Gastroesophageal sphincter (tissue), 4 donors: Measurements from ENCODE around the gene FBXW5. TPM values are rescaled to one million over a fixed set of nuclear protein-coding genes. Genes with fewer than 3 reads are reported as not detected.

Experiments
- ATAC-seq: fragments of 150-250 bp; one replicate; pipeline ENCODE4 v1.9.1; 2016; ENCODE audit warnings: mild to moderate bottlenecking, moderate library complexity
- H3K27ac ChIP-seq, 4 donors: fragments of 200-600 bp; sonication (generic) in 3 of 4; 1 replicate in 3 of 4; 2 replicates in 1 of 4; pipeline ENCODE4 v1.5.1; 2016 to 2019
- H3K27me3 ChIP-seq: fragments of 200-600 bp; sonication (generic); one replicate; pipeline ENCODE4 v1.5.1; 2019
- H3K36me3 ChIP-seq, 2 donors: fragments of 200-600 bp; sonication (generic); one replicate each; pipeline ENCODE4 v1.5.1; 2019; ENCODE audit warnings: control low read depth in 1 of 2
- H3K4me1 ChIP-seq, 3 donors: fragments of 200-600 bp; sonication (generic); 1 replicate in 2 of 3; 2 replicates in 1 of 3; pipeline ENCODE4 v1.5.1; 2016 to 2019; ENCODE audit warnings: control low read depth in 2 of 3
- H3K4me3 ChIP-seq, 2 donors: fragments of 200-600 bp; sonication (generic); one replicate each; pipeline ENCODE4 v1.5.1; 2019; ENCODE audit warnings: mild to moderate bottlenecking in 1 of 2, moderate library complexity in 1 of 2
- H3K9me3 ChIP-seq, 3 donors: fragments of 200-600 bp; sonication (generic); one replicate each; pipeline ENCODE4 v1.5.1; 2017 to 2019; ENCODE audit warnings: control low read depth in 2 of 3
- EP300 ChIP-seq: sonication (generic); formaldehyde crosslinking; IDR thresholded peaks from one replicate; pipeline ENCODE4 v1.6.1; 2017; ENCODE audit warnings: antibody characterized with exemption, mild to moderate bottlenecking
- POLR2A ChIP-seq, 2 donors: fragments of 450-650 bp; IDR thresholded peaks; one replicate each; pipeline ENCODE4 v1.6.1; 2017; ENCODE audit warnings: antibody characterized with exemption in 2 of 2, mild to moderate bottlenecking in 2 of 2, moderate library complexity in 1 of 2
- POLR2AphosphoS5 ChIP-seq: sonication (generic); formaldehyde crosslinking; IDR thresholded peaks from one replicate; pipeline ENCODE4 v1.6.1; 2017; ENCODE audit warnings: antibody characterized with exemption
- WGBS, 2 donors: methylation state at CpG; one replicate each; pipeline ENCODE4 v1.1.5; 2018; ENCODE audit warnings: low coverage in 1 of 2; 5-methylcytosine and 5-hydroxymethylcytosine counted together
- total RNA-seq, 4 donors: library from RNA; depleted of rRNA; stranded (reverse); fragments of >200 nt; gene quantifications; one replicate each; pipeline ENCODE4 v1.1.0, GENCODE V29; 2016
- TF ChIP-seq, protein P1 (sequence below), 4 experiments: fragments of 200-600 bp in 2 of 4; fragments of 450-650 bp in 2 of 4; sonication (generic) in 1 of 4; IDR thresholded peaks; one replicate each; pipeline ENCODE4 v1.5.1; 2017 to 2019; ENCODE audit warnings: antibody characterized with exemption in 4 of 4, mild to moderate bottlenecking in 2 of 4, moderate library complexity in 2 of 4

The FBXW5 gene
- total RNA-seq, 4 donors from 2014 or later: 171 to 310 (median 236) TPM

DNA sequence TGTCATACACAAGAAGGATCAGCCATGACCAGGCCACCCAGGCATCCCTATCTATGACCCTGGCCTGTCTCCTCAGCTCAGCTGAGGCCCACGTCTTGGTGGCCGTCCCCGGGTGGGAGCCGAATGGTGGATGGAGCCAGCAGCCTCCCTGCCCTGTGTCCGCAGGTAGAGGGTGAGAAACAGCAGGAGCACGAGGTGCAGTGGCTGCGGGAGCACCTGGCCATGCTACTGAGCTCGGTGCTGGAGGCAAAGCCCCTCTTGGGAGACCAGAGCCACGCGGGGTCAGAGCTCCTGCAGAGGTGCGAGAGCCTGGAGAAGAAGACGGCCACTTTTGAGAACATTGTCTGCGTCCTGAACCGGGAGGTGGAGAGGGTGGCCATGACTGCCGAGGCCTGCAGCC is 24.5 kb downstream of the FBXW5 start:
- WGBS, 2 donors: 76% methylated on average over 3 of the region's 15 CpGs; no CpG with 5 or more reads in 1 of the 2 donors
- no peaks in the 10 kb centered on the region for H3K9me3 ChIP-seq
- H3K4me1 ChIP-seq: peaks cover 0 to 5% (median 0%) of the 10 kb centered on the region in 3 donors
- no peak for TF ChIP-seq EP300
- TF ChIP-seq, protein P1, sequence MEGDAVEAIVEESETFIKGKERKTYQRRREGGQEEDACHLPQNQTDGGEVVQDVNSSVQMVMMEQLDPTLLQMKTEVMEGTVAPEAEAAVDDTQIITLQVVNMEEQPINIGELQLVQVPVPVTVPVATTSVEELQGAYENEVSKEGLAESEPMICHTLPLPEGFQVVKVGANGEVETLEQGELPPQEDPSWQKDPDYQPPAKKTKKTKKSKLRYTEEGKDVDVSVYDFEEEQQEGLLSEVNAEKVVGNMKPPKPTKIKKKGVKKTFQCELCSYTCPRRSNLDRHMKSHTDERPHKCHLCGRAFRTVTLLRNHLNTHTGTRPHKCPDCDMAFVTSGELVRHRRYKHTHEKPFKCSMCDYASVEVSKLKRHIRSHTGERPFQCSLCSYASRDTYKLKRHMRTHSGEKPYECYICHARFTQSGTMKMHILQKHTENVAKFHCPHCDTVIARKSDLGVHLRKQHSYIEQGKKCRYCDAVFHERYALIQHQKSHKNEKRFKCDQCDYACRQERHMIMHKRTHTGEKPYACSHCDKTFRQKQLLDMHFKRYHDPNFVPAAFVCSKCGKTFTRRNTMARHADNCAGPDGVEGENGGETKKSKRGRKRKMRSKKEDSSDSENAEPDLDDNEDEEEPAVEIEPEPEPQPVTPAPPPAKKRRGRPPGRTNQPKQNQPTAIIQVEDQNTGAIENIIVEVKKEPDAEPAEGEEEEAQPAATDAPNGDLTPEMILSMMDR (IDR thresholded peaks at IDR 0.05): no peak
- no peak overlapping the region for H3K27ac ChIP-seq
- no peak for ATAC-seq
- H3K4me3 ChIP-seq: no peak overlapping the region
- H3K36me3 ChIP-seq: peaks cover 0 to 76% of the 10 kb centered on the region in 2 donors
- H3K27me3 ChIP-seq: no peaks in the 10 kb centered on the region

DNA sequence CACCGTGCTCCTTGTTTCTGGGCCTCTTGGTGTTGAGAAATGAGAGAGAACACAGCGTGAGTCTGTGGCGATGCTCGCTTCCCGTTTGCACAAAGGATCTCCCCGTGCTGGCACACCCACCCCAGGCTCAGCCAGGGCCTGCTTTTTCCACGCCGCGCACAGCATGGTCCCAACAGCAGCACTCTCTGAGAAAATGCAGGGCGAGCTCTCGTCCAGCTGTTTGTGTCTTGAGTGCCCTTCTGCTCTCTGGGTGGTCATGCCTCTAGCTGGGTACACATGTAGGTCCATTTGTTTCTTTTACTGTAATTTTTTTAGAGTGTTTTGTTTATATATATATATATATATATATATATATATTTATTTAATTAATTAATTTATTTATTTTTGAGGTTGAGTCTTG is 26.6 kb downstream of the FBXW5 start:
- Histone ChIP-seq H3K36me3 (peaks cover 0 to 82% of the 10 kb centered on the region in 2 donors), H3K9me3 (no peaks in the 10 kb centered on the region), H3K4me3 (no peak overlapping the region), H3K27me3 (no peaks in the 10 kb centered on the region), H3K4me1 (peaks cover 0 to 5% (median 0%) of the 10 kb centered on the region in 3 donors), H3K27ac (no peak overlapping the region)
- WGBS, 2 donors: 86 to 89% methylated on average over 4 of the region's 11 CpGs
- no peak for ATAC-seq
- TF ChIP-seq POLR2AphosphoS5: no peak
- no peak for TF ChIP-seq EP300
- TF ChIP-seq, protein P1 (IDR thresholded peaks at IDR 0.05): no peak
- TF ChIP-seq POLR2A (IDR thresholded peaks at IDR 0.05): no peak

DNA sequence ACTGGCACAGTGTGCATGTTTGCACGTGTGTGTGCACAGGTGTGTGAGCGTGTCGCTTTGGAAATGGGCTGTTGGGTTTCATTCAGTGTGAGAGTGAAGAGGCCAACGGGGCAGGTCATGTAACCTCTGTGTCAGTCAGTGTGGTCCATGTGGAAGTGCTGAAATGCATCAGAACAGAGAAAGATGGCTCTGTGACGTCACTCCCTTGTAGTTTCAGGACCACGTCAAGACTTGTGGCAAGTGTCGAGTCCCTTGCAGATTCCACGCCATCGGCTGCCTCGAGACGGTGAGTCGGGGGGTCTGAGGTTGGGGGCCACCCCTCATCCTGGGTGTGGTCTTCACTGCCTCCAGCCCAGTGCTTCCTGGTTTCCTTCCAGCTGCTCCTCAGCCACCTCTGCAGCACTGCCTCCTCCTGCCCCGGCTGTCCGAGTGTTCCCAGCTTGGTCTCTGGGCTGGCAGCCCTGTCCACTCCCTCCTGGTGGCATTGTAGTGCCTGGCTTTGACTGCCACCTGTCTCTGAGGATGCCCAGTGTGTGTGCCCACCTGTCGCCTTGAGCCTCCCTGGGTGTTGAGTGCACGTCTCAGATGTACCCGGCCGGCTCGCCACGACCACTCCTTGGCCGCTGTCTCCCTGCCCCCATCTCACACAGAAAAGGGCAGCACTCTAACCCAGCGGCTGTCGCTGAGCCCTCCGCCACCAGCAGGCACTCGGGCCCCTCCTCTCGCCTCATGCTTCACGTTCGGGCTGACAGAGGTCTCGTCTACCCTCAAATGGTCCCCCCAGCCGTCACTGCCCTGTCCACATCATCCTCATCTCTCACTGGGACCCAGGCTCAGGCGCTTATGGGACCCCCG is 28.0 kb downstream of the FBXW5 start:
- Histone ChIP-seq H3K4me1 (peaks cover 0 to 4% (median 0%) of the 10 kb centered on the region in 3 donors), H3K4me3 (no peak overlapping the region), H3K27ac (no peak overlapping the region), H3K27me3 (no peaks in the 10 kb centered on the region), H3K36me3 (peaks cover 0 to 82% of the 10 kb centered on the region in 2 donors), H3K9me3 (no peaks in the 10 kb centered on the region)
- 74 to 88% methylated on average over 5 to 18 of the region's 32 CpGs for WGBS, 2 donors
- no peak for ATAC-seq
- TF ChIP-seq, protein P1 (IDR thresholded peaks at IDR 0.05): no peak
- TF ChIP-seq EP300 (no peak), POLR2AphosphoS5 (no peak), POLR2A (IDR thresholded peaks at IDR 0.05) (no peak)

DNA sequence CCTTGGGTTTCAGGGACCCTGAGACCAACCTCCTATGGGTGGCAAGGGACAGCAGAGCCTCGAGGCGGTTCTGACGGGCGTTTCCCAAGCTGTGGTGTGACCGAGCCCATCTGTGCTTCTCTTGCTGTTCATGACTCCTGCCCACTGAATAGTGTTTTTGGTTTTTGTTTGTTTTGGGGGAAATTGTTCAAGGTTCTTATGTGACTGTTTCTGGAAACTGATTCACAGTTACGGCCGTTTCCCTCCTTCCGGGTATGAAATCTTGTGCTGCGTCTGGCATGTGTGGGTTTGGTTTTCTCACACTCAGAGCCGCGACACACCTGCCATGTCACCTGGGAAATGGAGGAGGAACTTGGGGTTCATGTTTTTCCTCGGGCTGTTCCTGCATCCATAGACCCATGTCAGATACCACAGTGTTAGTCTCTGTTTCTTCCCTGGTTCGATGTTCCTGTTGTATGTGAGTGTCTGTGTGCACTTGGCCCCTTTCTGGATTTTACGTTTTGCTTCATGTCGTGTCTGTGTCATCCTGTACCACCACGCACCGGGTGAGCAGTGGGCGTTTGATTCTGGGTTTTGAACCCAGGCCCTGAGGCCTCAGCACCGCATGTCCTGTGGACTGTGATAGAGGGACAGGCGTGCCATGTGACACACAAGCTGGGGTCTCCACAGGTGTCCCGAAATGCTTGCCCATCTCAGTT is 28.8 kb downstream of the FBXW5 start:
- H3K4me3 ChIP-seq: no peak overlapping the region
- H3K4me1 ChIP-seq: no peaks in the 10 kb centered on the region
- no peaks in the 10 kb centered on the region for H3K9me3 ChIP-seq
- 72 to 82% methylated on average over 7 to 14 of the region's 21 CpGs for WGBS, 2 donors
- H3K36me3 ChIP-seq: peaks cover 0 to 82% of the 10 kb centered on the region in 2 donors
- no peak for TF ChIP-seq POLR2A (IDR thresholded peaks at IDR 0.05)
- TF ChIP-seq, protein P1 (IDR thresholded peaks at IDR 0.05): no peak
- TF ChIP-seq POLR2AphosphoS5: no peak
- no peak for TF ChIP-seq EP300
- ATAC-seq: no peak
- H3K27ac ChIP-seq: no peak overlapping the region
- H3K27me3 ChIP-seq: no peaks in the 10 kb centered on the region
